HG03280 (cell line): ENCODE data around the gene PDSS2.
"Not testable (repeated sequence)": the region's sequence is repeated elsewhere in the genome, so short reads cannot be mapped to it uniquely, and the experiment has no call there.

Experiments
- ATAC-seq: cut with Tn5 transposase; IDR thresholded peaks from one replicate; pipeline ENCODE4 v1.9.1; 2021; ENCODE audit warnings: mild to moderate bottlenecking, moderate library complexity; ENCODE audit not compliant: unreplicated experiment

The PDSS2 gene

GRCh38 chr6:107368471-107368870 is 90.9 kb downstream of the PDSS2 start:
- no peak for ATAC-seq

- ATAC-seq, result not testable (repeated sequence)
Observed at GRCh38 chr6:107364173-107364572, 95.2 kb downstream of the PDSS2 start.

DNA sequence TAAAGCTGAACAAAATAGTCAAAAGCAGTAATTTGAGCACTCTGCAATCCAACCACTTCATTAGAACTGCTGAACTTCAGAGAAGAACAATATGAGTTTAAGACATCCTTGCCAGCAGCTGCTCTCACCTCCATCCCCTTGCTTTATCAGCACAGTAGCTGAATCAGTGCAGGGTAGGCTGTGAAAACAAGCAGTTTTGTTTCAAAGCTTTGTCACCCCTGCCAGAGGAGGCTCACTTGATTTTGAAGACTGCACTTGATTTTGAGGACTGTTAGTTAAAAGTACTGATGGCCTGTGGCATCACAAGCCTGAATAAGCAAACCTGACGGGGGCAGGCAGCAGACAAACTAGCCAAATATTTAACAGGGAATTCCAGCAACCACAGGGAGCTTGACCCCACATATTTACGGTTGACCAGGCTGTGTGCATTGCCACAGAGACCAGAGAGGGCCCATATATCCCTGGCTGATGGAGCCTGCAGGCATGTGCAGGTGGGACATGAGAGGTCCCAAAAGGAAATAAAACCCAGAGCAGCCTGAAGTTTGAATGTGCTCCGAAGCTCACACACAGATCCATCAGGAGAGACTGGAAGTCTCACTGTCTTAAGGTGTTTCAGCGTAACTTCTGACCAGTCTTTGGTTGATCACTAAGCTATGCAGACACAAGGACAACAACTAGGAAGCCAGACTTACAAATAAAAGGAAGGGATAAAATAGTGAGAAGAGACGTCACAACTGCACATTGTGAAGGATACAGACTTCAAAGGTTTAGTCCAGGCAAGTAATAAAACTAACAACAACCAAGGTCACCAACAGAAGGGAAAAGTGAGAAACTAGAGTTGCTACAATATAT is 97.4 kb downstream of the PDSS2 start:
- ATAC-seq, result no peak

- no peak for ATAC-seq
Observed at GRCh38 chr6:107360476-107360875, 98.9 kb downstream of the PDSS2 start.

GRCh38 chr6:107357842-107358241 is 101.5 kb downstream of the PDSS2 start:
- no peak for ATAC-seq

DNA sequence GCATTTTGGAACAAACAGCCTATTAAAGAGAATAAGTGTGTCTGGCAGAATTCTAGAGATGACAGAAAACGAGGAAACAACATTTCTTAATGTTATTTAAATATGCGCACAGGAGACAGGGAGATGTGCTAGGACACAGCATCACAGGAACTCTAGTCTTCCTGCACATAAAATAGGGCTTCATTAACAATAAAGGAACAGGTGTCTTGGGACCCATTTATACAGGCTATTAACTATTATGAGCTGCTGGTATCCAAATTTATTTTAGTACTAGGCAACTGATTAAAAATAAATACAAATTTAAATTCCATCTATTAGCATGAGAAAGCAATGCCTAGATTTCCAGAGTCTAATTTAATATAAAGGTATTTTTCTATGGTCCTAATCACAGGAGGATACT is 102.3 kb downstream of the PDSS2 start:
- ATAC-seq, result no peak

GRCh38 chr6:107355659-107356058 is 103.7 kb downstream of the PDSS2 start:
- ATAC-seq, result no peak

DNA sequence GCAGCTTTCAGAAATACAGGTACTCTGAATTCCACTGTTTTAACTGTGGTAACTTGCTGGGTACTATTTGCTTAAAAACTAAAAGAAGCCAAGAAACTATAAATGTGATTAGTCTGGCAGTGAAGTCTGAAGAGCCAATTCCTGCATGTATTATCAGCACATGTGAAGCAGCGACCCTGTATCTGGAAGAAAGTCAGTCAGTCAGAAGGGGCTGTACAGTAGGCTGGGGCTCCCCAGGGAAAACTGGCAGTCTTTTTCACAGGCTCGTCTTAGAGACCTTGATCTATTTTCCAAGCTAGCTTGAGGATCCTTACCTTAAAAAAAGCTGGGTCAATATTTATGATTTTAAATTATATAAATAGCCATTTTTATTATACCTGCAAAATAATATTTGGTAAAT is 104.9 kb downstream of the PDSS2 start:
- ATAC-seq, result no peak

- no peak for ATAC-seq
Observed at GRCh38 chr6:107353773-107354382, 105.5 kb downstream of the PDSS2 start.

DNA sequence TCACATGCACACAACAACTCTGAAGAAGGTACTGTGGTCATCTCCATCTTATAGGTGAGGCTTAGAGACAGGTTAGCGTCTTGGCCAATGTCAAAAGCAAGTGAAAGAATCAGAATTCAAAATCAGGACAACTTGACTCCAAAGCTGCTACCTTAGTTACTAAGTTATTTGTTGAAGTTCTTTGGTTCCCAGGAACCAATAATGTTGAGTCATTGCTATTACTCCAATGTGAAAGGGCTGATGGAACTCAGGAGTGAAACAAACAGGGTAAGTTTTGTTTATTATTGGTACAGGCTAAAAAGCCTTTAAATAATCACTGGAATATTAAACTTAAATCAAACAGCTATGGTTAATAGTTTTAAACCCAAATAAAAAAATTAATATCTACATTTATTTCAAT is 111.1 kb downstream of the PDSS2 start:
- ATAC-seq, result no peak

DNA sequence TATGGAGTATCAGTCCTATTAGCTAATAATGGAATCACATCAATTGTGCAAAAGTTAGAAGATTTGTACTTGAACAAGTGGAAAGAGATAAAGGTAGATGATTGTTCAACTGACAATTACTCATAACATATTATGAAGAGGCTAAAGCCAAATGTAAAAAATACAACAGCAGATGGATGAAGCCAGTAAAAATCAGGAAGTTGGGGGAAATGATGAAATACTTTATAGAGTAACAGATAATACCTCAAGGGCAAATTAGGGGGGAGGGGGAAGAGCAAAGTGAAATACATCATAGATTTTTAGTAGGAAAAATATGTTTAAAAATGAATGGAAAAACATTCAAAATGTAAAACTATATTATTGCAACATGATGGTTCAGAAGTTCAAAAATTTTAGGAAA is 114.0 kb downstream of the PDSS2 start:
- ATAC-seq, result no peak

DNA sequence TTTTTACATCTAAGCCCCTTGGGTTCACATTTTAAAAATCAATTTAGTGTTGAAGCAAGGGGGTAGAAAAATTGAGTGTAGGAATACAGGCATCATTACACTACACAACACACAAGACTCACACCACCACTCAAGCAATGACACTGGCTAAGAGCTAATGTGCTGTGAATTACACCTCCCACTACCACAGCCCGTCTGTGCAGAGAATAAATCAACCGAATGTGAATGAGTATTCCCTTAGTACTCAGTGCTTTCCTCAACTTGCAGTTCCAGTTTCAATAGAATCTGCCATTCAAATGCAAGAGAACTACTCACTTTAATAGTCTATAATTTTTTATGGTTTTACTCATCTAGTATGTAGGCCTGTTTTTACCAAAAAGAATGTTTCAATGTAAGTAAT is 114.4 kb downstream of the PDSS2 start:
- ATAC-seq, result no peak

DNA sequence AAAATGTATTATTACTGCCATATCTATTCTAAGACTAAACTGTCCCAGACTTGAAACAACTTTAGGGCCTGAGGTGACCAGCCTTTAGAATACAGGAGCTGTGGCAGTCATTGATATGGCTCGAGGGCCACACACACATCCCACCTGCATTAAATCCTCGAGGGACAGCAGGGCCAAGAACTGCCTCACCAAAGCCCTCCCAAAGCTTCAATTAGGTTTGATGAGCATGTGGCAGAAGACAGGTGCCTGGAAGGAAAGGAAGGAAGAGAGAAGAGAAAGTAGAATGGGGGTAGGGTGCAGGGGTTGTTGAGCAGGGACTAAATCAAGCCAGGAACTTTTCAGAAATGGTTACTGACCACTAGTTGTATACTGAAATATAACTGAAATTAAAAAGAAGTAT is 115.0 kb downstream of the PDSS2 start:
- ATAC-seq, result no peak

GRCh38 chr6:107342144-107342543 is 117.2 kb downstream of the PDSS2 start:
- no peak for ATAC-seq

- no peak for ATAC-seq
Observed at GRCh38 chr6:107340881-107341280, 118.5 kb downstream of the PDSS2 start.

- no peak for ATAC-seq
Observed at GRCh38 chr6:107337191-107337741, 122.1 kb downstream of the PDSS2 start.

DNA sequence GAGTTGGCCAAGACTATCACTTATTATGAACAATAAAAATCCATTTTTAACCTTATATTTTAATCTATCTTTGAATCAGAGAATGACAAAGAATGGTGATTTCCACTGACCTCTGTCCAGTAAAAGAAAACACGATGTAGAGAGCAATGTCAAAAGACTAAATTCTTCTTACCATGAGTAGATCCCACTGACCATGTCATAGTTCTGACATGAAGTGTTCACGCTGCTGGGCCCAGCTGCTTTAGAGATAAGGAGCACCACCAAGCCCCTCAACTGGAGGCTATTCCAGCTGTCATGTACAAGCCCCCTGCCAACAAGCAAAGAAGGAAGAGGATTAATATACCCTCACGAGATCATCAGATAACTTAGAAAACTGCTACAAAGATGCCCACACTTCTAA is 125.3 kb downstream of the PDSS2 start:
- ATAC-seq, result no peak

GRCh38 chr6:107333491-107333890 is 125.9 kb downstream of the PDSS2 start:
- ATAC-seq, result no peak

GRCh38 chr6:107331409-107332386 is 127.7 kb downstream of the PDSS2 start:
- ATAC-seq, result no peak

DNA sequence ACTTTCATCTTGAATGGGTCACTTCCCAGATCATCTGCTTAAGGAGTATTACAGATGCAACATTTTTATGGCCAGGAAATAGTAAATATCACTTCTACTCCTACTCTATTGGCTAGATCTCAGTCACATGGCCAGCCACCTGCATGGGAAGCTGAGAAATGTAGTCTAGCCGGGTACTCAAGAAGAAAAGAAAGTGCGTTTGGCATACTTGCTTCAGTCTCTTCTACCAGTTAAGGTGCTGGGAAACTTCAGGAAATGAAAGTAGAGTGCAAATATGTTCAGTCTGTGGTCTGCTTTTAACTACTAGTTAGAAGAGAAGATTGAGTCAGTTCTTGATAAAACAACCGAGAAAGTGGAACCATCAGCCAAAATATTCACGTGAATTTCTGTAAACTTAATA is 129.2 kb downstream of the PDSS2 start:
- ATAC-seq, result peak; percentile 99
